HG02759 (cell line): ENCODE measurements around the gene CNKSR2.
A peak's percentile ranks its signal among the peaks of the same experiment; 100 is the strongest.
"Not testable (repeated sequence)": the region's sequence is repeated elsewhere in the genome, so short reads cannot be mapped to it uniquely, and the experiment has no call there.

Source experiments
- ATAC-seq: cut with Tn5 transposase; IDR thresholded peaks from one replicate; pipeline ENCODE4 v1.9.1; 2021; ENCODE audit warnings: mild to moderate bottlenecking, moderate library complexity; ENCODE audit not compliant: unreplicated experiment

Gene CNKSR2

DNA sequence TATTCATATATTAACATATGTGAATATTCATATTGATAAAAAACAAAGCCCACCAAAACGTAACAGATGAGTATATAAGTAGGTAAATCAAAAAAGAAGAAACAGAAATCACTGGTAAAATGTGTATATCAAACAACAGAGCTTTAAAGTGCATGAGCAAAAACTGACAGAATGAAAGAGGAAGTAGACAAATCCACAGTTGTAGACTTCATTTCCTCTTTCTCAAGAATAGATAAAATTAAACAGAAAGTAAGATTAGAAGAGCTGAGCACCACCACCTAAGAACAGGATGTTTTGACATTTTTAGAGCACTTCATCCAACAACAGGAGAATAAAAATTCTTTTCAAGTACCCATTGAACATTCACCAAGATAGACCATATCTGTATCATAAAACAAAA is 64.6 kb downstream of the CNKSR2 start:
- ATAC-seq: peak; percentile 96

DNA sequence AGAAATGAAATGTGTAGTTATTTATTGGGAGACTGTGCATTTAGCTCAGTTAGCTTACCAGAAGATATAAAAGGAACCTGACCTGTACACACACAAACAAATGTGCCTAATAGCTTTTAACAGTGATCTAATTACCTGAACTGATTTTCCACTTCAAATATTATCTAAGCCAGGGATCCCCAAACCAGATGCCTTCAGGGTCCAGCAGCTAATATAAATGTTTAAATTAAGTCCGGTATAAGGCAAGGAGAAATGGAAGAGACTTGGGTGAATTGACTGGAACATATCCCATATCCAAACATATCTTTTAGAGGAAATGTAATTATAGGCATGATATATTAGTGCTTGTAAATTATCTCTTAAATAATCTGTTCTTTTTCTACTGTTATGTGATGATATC is 66.7 kb downstream of the CNKSR2 start:
- ATAC-seq: no peak

DNA sequence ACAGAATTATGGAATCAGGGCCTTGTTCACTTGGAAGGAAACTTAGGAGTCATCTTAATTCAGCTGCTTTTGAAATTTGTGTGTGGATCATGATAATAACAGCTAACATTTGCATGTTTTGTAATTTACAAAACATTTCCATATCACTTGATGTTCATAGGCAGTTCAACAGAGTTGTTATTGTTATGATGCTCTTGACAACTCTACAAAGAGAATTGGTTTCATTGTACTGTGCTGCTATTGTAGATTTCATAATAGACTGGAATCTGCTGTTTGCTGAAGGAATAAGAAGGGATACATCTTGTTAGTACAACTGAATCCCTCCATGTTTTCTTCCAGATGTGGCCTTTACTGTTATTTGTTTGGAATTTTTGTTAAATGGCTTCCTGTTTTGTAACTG is 83.5 kb downstream of the CNKSR2 start:
- ATAC-seq: no peak

DNA sequence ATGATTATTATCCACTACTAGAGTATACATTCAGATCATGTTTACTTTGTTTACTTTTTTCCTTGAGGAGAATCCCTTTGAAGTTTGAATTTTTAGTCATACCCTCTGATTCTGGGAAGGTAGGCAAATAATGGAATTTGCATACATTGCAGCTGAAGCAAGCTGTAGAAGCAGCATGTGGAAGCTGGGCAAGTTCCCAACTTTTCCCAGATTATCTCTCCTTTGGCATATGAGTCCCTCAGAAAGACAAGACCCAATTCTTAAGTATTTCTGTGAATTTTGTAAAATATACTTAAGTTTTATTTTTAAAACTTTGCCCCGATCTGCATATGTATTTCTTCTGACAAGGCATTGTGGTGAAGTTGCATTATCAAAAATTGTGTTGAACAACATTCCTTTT is 94.9 kb downstream of the CNKSR2 start:
- ATAC-seq: no peak

DNA sequence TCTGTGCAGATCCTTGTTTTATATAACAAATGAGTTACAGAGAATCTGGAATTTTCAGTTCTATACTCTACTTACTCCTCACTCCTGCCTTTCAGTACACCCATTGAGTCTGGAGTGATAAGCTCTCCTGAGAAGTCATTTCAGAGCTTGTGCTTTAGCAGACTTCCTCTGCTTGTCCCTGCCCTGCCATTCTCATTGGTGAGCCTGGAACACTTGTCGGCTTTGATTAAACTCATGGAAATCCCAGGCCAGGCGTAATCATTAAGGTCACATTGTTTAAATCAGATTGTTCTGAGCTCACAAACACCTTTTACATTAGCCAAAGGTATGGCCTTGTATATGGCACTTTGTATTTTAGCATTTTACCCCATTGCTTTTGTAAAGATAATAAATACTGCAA is 102.7 kb downstream of the CNKSR2 start:
- ATAC-seq: no peak

DNA sequence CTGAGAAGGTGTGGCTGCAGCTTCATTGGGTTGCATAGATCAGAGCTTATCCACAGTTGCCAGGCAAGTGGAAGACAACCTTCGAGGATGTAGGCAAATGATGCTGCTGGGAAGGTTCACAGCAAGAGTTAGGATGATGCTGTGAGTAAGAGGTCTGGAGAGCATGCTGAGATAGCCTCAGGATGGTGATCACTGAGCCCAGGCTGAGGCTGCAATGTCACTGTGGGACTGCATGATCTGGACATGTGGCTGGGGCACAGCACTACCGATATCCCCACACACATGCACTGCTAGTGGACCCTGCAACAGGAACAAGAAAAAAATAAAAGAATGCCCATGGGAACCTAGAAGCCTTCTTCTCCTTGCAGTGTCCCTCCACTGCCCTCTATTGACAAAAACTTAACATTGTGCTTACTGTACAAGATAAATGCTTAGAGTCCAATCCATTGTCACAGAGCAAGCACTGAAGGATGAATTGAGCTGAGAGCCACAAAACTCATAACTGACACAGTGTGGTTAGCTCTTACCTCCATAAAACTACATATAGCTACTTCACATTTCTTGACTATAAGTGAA is 105.6 kb downstream of the CNKSR2 start:
- ATAC-seq: peak; percentile 90

DNA sequence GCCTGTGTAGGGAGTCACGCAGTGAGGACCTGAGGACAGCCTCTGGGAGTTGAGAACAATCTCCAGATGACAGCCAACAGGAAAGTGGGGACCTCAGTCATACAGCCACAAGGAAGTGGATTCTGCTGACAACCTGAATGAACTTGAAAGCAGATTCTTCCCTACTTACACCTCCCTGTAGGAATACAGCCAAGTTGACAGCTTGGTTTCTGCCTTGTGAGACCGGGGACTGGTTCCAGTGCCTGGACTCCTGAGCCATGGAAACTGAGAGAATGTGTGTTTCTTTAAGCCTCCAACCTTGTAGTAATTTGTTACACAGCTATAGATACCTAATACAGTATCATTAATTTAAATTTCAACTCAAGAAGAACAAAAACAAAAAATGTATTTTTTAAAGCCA is 107.5 kb downstream of the CNKSR2 start:
- no peak for ATAC-seq

DNA sequence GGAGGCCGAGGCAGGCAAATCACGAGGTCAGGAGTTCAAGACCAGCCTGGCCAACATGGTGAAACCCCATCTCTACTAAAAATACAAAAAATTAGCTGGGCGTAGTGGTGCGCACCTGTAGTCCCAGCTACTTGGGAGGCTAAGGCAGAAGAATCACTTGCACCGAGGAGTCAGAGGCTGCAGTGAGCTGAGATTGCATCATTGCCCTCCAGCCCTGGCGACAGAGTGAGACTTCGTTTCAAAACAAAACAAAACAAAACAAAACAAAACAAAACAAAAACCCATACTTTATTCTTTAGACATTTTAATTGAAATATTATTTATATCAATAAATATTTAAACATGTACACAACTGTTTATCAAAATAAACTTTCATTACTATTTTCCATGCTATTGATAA is 109.8 kb downstream of the CNKSR2 start:
- ATAC-seq: not testable (repeated sequence)

DNA sequence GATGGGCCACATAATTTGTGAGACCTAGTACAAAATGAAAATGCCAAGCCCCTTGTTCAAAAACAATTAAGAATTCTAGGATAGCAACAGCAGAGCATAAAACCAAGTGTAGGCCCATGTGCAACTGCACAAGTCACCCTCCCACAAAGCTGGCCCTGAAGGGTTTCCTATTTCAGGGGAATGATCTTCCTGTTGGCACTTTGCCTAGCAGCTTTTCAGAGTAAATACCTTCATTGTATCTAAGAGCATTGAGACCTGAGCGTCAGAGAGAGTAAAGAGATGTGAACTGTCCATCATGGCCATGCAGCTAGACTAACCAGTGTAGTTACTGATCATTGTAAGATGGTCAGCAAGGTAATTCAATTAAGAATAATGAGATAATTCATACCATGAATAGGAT is 113.6 kb downstream of the CNKSR2 start:
- ATAC-seq: no peak

DNA sequence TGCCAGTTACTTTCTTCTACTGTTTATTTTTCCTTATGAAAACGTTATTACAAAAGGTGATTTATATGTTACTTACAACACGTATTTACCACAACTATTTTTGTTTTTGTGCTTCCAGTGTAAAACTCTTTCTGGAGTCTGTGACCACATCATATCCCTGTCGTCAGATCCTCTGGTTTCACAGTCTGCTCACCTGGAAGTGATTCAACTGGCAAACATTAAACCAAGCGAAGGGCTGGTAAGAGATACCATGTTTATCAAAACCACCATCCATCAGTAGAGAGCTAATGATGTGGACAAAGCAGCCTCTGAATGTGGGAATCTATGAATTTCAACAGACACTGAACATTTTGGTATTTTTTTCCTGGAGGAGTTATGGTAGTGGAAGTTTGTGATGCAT is 116.1 kb downstream of the CNKSR2 start:
- no peak for ATAC-seq

DNA sequence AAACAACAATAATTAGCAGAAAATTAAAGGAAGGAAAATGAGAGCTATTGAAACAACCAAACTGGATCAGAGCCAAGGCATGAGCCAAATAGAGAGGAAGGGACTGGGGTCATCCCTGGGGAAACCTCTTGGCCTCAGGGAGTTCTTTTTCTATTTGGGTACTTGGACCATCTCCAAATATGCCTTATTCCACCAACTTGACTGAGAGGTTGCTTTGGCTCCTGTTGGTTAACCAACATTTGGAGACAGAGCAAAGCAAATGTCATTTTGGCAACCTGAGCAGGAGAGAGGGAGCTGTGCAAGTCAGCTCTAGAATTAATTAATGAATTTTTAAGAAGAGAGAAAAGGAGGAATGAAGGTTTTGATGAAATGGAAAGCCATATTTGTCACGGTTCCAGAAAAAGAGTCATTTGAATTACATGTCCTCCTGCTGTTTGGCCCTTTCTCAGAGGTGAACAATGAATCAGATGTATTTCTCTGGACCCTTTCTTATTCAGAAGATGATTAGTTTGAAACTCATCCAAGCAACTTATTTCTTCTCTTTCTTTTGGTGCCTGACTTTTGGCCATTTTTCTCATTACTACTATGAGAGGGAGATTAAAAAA is 119.1 kb downstream of the CNKSR2 start:
- no peak for ATAC-seq

DNA sequence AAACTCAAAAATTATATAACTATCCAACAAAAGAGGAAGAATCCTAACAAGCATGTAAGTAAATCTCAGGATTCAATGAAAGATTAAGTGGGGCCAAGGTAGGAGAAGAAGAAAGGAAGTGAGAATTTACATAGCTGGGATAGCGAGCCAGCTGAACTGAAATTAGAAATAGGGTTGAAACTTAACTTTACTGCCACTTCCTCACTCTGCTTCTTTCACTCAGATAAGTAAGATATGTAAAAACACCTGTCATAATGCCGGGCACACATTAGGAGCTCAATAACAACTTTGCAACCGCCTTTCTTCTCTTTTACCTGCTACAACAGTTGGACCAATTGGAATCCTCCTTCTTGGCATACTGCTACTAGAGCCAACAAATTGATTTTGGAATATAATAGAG is 129.4 kb downstream of the CNKSR2 start:
- peak; percentile 57 for ATAC-seq

DNA sequence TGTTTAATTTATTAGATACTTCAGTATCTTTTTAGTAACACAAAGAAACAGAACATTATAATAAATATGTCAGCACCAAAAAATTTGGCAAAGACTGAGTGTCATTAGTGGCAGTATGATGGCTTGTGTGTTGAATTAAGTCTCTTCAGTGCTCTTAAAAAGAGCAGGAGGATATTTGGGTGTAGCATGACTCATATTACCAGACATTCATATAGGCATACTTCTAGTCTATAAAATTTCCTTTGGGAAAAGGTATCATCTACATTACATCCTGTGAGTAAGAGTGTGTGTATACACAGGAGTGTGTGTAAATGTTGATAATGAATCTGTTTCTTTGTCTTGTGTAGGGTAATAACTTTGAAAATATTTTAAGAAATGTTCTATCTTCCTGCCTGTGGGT is 135.7 kb downstream of the CNKSR2 start:
- ATAC-seq: no peak

DNA sequence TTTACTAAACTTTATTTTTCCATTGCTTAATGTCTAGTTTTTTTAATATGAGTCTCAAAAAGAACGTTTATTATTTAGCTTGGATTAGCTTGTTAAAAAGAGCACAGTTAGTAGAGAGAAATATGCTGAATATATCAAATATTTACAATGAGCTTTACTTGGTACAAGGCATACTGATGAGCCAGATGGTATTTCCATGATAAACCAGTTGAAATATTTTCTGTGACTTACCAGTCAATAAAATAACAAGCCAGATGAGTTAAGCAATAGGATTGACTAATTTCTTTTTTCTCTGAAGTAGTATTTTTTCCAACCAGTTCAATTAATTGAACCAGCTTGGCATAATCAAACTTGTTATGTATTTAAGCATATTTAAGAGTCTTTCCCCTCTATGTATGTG is 149.8 kb downstream of the CNKSR2 start:
- no peak for ATAC-seq

DNA sequence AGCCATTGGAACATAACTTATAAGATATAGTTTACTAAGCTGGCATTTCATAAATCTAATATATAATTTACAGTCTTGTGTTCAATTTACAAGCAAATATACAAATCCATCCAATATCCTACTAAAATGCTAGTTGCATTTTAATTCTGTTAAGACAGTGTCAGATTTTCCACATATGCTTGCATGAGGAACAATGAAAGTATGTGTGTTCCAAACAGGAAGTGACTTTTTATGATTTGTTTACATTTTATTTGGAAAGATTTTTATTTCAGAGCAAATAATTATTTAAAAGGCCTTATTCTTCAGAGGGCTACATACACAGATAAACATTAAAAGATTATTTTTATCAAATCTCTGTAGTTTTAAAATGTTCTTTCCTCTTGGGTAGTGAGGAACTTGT is 153.9 kb downstream of the CNKSR2 start:
- no peak for ATAC-seq

DNA sequence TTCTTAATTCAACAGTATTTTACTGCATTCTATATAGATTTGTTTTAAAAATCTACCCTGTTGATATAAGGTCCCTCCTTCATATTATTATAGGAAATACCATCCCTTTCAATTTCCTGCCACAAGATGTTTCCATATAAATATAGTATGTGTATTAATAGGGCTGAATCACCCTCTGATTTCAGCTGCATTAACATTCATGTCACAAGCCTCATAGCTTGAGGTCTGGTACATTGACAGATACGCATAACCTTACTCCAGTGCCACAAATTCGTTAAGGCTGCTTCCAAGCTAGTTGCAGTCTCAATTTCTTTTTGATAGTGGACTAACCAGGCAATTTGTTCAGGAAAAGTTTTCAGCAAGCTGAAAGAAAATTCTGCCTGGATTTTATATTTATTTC is 155.6 kb downstream of the CNKSR2 start:
- no peak for ATAC-seq

DNA sequence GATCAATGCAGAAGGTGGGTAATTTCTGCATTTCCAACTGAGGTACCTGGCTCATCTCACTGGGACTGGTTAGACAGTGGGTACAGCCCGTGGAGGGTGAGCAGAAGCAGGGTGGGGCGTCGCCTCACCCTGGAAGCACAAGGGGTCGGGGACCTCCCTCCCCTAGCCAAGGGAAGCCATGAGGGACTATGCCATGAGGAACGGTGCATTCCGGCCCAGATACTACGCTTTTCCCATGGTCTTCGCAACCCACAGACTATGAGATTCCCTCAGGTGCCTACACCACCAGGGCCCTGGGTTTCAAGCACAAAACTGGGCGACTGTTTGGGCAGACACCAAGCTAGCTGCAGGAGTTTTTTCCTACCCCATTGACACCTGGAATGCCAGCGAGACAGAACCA is 170.4 kb downstream of the CNKSR2 start:
- not testable (repeated sequence) for ATAC-seq

DNA sequence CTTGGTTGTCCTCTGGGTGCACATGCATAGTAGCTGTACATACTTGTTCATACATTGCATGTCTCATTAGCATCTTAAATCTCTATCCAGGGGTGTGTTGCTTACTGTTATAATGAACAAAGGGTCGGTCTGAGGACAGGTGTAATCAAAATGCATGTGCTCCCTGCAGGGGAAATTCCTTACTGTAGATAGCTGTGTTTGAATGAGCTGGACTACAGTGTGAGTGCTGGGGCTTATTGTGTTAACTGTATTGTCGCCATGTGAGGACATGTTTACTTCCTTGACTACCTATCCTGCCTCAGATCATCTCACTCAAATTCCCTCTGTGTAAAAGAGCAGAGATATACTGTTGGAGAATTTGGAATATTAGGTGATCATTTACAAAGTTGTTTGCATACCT is 185.2 kb downstream of the CNKSR2 start:
- ATAC-seq: no peak

DNA sequence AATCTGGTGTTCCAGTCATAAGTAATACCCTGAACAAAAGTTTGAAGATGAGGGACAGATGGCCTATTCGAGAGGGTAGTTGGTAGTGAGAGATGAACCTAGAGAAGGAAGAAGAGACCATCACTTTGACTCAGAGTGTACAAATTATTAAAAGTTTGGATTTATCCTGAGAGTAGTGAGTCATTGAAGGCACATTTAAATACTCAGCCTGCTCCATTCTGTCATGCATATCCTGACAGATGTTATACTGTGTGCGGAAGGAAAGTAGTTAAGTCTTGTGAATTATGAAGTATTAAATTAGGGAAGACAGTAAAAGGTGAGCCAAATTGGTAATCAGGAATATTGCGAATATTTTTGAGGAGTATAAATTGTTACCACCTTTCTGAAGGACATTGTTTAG is 190.8 kb downstream of the CNKSR2 start:
- no peak for ATAC-seq

DNA sequence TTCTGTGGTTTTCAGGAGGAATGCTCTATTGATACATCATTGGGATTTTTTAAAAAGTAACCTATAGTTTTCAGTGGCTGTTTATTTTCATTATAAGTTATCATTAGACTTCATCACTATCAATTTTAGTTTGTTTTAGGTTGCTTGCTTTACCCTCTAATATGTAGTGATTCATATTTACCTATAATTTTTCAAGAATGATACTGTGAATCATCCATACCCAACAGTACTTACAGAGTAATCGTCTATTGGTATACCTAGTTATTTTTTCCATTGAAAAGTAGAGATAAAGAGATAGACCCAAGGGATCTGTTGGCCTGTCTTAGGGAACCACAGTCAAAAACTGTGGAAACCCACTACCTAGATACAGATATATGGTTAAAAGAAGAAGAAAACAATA is 200.6 kb downstream of the CNKSR2 start:
- no peak for ATAC-seq

DNA sequence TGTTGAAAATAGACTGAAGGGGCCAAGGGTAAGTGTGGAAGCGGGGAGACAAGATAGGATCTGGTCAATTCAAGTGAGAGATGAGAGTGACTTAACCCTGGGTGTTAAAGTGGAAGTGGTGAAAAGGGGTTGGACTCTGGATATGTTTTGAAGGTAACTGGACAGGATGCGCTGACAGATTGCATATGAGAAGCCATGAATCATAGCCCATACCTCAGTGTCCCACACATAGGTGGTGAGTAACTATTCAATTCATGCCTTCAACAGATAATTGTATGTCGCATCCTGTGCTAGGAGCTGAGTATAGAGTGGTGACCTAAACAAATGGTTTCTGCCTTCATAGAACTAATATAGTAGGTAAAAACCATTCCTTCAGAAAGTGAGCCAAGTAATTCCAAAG is 207.3 kb downstream of the CNKSR2 start:
- ATAC-seq: no peak

DNA sequence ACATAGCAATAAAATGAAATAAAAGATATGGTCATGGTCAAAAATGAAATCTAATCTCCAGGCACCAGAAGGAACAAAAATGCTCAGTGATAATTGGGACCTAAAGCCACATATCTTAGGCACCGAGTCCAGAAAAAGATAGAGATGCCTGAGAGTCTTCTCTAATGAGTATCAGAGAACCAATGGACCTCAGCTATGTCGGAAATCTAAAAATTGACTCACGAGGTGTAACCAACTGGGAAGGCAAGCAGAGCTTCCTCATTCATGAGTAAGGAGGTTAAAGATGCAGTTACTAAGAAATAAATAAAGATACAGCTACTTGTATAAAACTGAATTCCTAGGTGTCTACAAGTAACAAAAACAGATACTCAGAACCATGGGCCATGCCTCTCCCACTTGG is 211.8 kb downstream of the CNKSR2 start:
- no peak for ATAC-seq
